GM19193 (cell line): Measurements from ENCODE around the gene CHCHD3.

ENCODE experiments used
- POLR2A ChIP-seq: IDR thresholded peaks from 4 replicates; pipeline ENCODE4 v1.6.1; 2011; ENCODE audit not compliant: insufficient read depth, insufficient read length; ENCODE audit errors: extremely low read depth

The CHCHD3 gene

GRCh38 chr7:133081599-133082389 is at the start of gene CHCHD3:
Gene CHCHD3, minus strand, starts transcription at chr7:133082090. Its CDS starts 153 bp downstream, at chr7:133081937.
- peak; percentile 81 for TF ChIP-seq POLR2A

DNA sequence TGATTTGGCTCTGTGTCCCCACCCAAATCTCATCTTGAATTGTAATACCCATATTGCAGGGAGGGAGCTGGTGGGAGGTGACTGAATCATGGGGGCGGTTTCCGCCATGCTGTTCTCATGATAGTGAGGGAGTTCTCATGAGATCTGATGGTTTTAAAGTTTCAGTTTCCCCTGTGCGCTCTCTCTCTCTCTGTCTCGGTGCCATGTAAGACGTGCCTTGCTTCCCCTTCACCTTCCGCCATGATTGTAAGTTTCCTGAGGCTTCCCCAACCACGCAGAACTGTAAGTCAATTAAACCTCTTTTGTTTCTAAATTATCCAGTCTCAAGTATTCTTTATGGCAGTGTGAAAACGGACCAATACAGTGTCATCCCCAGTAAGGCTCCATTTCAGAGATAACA is 48.3 kb upstream of the CHCHD3 start:
- no peak for TF ChIP-seq POLR2A

- no peak for TF ChIP-seq POLR2A
Observed at GRCh38 chr7:133126422-133126821, 44.5 kb upstream of the CHCHD3 start.

- no peak for TF ChIP-seq POLR2A
Observed at GRCh38 chr7:133124974-133125373, 43.1 kb upstream of the CHCHD3 start.

DNA sequence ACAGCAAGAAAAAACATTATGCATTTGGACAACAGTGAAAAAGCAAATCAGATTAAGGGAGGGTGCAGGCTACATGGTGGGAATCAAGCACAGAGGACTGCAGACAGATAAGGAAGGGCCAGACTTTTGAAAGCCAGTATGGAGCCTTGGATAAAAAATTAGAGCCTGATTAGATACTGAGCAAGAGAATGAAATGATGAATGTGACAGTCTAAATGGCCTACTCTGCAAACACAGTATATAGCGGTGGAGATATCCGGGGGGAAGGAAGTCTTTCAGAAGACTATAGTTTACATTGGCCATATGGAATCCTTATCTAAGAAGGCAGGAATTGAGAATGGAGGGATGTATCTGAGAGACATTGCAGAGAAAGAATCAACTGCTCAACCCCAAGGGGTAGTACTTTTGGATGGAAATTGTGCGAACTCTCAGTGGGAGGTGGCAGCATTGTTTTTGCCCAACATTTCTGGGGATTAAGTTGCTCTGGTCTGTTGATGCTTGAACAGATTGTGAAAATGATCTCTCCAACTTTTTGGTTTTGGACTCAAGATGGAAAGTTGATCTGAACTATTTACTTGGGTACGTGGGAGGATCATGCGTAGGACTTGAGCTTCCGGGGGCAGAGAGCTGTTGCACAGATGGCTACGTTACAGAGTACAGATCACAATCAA is 39.4 kb upstream of the CHCHD3 start:
- TF ChIP-seq POLR2A: no peak

DNA sequence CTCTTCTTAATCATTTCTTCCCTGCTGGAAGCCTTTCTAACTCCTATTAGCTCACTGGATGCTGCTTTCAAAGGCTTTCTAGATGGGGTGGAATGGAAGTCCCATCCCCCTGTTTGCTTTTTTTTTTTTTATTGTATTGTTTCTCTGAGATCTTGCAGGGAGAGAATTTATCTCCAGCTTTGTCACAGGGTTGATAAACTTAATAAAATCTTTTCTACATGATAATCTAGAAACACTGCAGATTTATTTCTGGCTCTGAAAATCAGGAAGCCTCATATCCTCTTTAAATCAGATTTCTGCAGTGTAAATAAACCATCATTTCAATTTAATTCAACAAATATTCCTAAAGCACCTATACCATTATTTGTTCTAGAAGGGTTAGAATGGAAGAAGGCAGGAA is 37.2 kb upstream of the CHCHD3 start:
- TF ChIP-seq POLR2A: no peak

- TF ChIP-seq POLR2A: no peak
Observed at GRCh38 chr7:133118261-133118660, 36.4 kb upstream of the CHCHD3 start.

GRCh38 chr7:133117452-133117851 is 35.6 kb upstream of the CHCHD3 start:
- no peak for TF ChIP-seq POLR2A

- no peak for TF ChIP-seq POLR2A
Observed at GRCh38 chr7:133115596-133115995, 33.7 kb upstream of the CHCHD3 start.

DNA sequence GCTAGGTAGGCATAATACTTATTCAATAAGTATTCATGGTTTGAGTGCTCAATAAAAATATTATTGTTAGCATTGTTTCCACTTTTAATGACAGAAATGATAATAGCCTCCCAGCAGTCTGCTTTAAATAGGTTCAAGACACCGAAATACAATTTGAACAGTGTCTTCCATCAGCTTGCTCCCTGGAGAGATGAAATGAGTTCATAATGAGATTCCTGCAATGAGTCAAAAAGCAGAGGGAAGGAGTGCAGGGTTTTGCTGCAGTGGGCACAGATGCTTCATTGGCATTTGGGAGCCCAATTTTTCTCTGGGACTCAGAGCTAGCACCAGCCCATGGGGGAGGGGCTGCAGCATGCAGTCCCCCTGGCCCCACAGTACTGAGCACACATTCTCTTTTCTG is 32.6 kb upstream of the CHCHD3 start:
- no peak for TF ChIP-seq POLR2A

DNA sequence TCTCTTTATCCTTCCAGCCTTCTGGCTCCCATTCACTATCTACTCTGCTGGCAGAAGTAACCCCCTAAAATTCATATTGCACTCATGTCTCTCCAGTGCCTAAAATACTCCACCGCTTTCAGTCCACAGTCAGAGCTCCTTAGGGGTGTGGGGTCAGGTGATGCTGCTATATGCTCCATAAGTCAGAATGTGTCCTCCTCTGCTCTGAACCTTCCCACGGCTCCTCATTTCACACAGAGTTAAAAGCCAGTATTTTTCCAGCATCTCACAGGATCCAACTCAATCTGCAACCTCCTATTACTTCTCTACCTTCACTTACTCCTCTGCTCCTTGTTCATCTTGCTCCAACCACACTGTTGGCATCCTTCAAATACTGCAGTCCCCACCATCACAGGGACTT is 31.1 kb upstream of the CHCHD3 start:
- no peak for TF ChIP-seq POLR2A

- TF ChIP-seq POLR2A: no peak
Observed at GRCh38 chr7:133112335-133112734, 30.4 kb upstream of the CHCHD3 start.

DNA sequence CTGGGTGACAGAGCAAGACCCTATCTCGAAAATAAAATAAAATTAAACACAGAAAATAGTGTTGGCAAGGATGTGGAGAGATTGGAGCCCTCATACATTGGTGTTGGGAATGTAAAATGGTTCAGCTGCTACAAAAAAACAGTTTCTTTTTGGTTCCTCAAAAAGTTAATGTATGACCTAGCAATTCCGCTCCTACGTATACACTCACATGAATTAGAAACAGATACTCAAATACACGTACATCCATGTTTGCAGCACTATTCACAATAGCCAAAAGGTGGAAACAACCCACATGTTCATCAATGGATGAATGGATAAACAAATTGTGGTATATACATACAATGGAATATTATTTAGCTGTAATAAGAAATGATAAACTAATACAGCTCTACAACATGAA is 28.4 kb upstream of the CHCHD3 start:
- TF ChIP-seq POLR2A: no peak

GRCh38 chr7:133109816-133110215 is 27.9 kb upstream of the CHCHD3 start:
- TF ChIP-seq POLR2A: no peak

DNA sequence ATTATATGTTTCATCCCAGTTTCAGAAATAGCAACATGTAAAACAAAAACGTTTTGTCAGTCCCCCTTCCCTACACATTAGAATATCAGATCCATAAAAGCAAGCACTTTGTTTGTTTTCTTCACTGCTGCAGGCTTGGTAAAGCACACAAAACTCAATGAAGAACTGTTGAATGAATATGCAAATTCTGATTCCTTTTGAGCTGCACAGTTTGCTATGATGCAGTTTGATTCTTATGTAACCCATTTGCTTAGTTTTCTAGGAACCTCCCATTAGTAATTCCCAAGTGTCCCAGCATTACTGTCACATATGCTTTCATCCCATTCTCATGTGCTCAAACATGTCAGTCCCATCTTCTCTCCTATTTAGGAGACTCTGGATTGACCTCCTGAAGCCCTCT is 26.1 kb upstream of the CHCHD3 start:
- TF ChIP-seq POLR2A: no peak
